DMS79 treated with DMSO at 0.1 percent for 48 hours (cell line): ENCODE data around the gene NBAS.

ENCODE experiments used
- DNase-seq: peaks from one replicate; lab custom pipeline; 2025; lab: John Stamatoyannopoulos, UW

NBAS gene

DNA sequence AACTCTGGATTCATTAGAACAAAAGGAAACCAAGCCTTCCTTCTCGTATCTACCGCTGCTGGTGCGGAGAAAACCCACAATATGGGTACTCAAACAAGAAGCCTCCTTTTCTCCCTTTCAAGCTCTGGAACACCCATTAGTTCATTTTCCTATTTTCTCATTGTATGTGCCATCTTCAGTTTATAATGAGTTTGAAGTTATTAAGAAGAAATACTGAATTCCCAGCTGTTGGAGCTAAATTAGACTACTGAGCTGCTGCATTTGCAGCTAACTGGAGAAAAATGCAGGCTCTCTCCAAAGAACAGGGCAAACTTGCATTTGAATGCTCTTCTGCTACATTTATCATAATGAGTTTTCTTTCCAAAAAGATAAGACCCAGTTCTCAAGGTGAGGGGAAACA is 398.5 kb downstream of the NBAS start:
- DNase-seq: no peak

DNA sequence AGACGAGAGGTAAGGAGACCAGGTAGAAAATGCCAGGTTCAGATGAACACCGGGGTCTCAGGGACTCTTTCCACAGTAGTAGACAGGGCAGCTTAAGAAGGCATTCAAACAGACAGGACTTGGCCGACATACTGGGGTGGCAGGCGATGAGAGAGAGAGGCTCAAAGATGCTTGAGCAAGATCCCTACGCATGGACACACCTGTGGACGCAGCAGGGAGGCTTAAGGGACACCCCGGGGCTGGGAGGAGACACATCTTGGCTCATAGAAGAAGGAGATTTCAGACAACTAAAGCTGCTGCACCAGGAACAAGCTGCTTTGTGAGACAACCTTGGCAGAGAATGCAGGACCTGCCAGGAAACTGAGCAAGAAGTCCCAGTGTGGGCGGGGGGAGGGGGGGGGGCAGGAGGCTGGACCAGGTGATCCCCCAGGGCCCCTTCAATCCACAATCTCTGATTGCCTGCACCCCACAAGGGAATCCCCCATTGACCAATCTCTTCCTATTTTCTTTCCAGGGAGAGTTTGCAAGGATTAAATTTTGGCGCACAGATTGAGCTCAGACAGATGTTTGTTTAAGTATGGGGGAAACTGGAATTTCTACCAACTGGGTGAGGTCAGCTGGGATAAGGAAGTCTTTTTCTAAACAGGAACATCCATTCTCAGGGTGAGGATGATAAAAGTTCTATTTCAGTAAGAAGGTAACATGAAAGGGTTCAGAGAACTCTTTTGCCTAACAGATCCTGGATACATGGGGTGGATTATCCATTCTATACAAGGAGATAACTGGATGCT is 400.7 kb downstream of the NBAS start:
- DNase-seq: no peak

DNA sequence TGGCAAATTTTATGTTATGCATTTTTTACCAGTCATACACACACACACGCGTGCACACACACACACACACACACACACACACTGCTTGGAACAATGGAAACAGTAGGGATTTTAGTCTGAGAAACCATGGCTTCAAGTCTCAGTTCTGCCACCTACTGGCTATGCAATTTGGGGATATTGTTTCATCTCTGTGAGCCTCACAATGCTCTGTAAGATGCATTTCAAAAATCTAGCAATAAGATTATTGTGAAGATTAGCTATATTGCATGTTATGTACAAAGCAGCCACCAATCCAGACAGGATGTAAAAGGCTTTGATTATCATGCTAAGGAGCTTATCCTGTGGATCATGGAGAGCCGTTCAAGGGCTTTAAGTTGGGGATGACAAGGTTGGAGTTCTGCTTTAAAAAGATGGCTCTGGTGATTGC is 401.4 kb downstream of the NBAS start:
- no peak for DNase-seq

DNA sequence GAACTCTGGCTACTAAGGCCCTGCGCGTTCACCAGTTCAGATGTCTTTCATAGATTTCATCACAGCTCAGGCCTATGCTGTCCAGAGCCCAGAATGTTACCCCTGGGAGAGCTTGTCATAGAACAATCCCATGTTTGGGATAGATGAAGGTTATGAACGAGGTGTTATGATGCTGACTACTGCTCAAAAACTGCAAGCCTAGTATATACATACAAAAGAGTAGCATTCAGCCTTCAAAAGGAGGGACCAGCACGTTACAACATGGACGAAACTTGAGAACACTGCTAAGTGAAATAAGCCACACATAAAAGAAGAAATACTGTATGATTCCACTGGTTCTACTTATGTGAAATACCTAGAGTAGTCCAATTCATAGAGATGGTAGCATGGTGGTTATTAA is 401.9 kb downstream of the NBAS start:
- DNase-seq: no peak

DNA sequence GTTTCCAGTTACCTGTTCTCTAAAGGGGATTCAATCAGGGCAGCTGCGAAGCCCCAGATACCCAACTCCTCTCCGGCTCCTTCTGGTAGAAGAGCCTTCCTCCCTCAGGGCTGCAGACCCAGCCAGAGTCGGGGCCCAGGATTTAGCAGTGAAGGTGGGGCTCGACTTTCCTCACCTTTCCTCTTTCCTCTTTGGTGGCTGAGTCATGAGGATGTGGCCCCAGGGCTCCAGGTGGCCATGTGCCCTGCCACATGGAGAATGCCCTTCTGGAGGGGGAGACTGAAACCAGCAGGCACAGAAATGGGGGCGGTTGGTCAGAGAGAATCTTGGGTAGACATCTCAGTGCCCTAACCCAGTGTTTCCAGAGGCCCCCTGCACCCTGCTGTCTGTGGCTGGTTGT is 402.6 kb downstream of the NBAS start:
- no peak for DNase-seq

DNA sequence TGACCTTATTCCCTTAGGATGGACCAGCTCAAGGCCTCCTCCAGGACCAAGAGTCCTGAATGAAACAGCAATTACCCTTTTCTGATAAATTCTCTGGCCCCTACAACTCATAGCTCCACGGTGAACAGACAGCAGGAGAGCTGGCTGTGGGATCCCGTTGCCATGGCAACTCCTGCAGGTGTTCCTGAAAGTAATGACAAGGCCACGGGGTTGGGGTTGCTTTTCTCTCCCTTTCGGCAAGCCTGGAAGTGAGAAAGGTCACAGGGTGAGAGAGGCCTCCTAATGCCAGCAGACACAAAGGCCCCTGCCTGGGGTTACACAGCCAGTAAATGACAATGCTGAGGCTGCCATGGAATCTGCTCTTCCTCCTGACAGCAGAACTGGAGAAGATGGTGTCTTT is 403.0 kb downstream of the NBAS start:
- DNase-seq: peak; percentile 37

DNA sequence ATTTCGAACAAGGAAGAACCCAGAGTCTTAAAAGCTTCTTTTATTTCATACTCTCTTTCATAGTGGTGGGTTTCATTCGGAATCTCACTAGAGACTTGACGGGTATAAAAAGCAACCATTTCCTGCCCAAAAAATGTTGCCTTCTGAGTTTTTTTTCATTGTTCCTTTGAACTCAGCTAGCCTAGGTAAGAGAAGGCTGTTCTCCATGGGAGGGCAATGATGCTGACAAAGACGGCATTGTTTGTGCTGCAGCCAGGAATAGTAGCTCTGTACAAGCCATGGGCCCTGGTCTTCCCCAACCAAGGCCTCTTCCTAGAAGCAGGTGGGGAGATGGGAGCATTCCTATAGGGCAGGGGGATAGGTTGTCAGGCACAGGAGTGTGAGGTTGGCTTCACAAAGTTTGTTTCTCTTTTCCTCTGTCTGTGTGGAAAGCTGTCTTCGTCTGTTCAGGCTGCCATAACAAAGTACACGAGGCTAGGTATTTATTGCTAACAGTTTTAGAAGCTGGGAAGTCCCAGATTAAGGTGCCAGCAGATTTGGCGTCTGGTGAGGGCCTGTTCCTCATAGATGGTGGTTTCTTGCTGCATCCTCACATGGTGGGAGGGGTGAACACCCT is 405.1 kb downstream of the NBAS start:
- DNase-seq: no peak

DNA sequence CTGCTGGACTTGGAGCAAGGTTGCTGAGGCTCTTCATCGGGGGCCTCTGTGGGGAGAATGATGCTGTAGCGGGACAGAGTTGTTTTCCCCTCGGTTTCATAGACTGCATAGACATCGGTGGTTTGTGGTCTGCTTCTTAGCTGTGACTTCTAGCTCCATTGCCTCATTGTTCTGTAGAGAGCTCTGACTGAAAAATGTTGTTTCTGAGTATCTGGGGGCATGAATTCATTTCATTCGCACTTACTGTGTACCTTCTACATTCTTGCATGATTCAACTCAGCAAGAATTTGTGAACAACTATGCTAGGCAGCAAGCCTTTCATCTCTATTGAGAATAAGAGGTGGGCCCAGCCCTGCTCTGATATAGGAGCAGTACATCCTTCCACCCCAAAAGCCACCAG is 406.8 kb downstream of the NBAS start:
- no peak for DNase-seq

DNA sequence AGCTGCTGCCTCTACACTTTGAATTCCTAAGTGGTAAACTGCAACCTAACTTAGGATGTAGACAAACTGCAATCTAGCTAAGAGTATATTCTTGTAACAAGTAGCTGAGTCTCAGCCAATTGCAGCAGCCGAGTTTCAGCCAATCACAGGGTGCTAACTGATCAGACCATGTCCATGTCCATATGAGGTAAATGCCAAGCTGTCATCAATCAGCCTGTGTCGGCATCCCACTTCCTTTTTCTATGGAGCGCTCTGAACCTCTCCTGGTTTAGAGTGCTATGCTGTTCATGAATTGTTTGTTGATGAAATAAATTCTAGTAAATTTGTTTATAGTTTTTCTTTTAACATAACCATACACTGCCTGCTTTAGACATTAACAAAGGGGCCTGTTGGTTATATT is 408.8 kb downstream of the NBAS start:
- no peak for DNase-seq

DNA sequence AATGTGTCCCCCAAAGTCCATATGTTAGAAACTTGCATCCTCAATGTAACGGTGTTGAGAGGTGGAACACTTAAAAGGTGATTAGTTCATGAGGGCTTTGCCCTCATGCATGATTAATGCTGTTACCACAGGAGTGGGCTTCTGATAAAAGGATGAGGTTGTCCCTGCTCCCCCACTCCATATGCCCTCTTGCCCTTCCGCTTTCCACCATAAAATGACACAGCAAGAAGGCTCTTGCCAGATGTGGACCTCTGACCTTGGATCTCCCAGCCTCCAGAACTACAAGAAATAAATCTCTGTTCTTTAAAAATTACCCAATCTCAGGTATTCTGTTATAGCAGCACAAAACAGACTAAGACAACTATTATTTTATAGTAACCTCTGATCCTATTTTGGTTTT is 412.1 kb downstream of the NBAS start:
- no peak for DNase-seq

DNA sequence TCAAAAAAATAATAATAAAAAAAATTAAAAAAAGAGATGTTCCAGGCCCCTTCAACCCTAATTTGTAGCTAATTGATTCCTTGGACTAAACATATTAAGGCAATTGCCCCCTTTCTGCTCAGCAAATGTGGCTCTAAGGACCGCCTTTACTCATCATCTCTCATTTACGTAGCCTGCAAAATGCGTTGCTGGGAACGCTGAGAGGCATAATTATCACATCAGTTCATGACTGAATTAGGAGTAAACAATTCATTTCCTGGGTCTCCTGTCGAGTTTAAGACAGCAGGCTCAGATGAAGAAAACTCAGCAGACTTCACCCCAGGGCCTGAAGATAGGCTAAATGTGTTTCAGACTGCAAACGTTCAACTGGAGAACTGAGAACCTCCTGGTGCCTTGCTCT is 413.5 kb downstream of the NBAS start:
- no peak for DNase-seq

DNA sequence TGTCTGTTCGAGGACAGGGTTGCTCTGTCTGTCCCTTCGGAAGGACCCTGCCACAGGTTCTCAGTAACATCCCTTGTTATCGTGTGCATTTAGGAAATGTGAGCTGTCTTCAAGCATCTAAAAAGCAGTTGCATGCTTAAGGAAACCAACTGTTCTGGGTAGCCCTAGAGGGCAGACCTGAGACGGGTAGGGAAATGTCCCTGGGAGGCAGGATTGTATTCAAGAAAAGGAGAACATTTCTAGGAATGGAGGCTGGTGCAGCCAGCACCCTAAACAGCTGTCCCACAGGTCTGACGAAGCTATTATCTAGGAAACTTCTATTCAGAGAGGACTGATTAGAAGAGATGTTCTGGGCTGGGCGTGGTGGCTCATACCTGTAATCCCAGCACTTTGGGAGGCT is 414.2 kb downstream of the NBAS start:
- DNase-seq: no peak

DNA sequence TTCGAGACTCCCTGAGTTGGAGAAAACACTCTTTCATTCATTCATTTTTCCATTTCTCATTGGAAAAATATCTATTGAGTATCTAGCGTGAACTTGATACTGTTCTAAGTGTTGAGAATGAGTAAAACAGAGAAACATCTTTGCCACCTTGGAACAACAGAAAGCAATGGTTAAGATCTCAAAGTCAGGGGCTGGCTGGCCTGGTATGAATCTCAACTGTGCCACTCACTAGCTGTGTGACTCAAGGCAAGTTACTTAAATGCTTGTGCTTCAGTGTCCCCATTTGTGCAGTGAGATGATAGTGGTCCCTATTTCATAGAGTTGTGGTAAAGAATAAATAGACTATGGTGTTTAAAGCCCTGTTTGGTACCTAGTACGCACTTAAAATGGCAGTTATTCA is 415.2 kb downstream of the NBAS start:
- DNase-seq: no peak

DNA sequence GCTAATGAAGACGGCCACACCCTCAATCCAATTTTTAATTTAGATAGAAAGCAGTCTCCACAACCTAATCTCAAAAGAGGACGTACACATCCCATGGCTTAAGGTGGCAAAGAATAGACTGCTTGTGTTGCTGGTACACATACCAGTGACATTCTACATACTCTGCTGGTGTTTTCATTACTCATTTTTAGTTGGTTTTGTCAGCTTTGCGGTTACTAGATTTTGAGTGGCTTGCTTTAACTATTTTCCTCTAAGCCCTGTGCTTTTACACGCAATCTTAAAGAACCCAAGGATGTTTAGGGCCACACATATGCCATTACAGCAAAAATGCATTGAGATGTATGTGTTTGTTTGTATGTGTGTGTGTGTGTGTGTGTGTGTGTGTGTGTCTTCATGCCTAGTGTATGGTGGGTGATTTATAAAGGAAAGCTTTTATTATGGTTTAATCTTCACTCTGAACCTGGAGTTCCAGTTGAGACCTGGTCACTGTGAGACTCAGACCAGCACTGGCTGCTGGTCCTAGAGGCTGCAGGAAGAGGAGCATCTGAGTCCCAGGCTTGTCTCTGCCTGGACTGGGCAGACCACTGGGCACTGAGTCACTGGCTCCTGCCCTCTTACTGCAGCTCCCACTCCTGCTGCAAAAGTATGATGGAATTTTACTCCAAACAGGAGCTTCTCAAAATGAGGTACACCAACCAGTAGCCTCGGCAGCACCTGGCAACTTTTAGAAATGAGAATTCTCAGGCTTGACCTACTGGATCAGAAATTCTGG is 415.9 kb downstream of the NBAS start:
- DNase-seq: no peak

DNA sequence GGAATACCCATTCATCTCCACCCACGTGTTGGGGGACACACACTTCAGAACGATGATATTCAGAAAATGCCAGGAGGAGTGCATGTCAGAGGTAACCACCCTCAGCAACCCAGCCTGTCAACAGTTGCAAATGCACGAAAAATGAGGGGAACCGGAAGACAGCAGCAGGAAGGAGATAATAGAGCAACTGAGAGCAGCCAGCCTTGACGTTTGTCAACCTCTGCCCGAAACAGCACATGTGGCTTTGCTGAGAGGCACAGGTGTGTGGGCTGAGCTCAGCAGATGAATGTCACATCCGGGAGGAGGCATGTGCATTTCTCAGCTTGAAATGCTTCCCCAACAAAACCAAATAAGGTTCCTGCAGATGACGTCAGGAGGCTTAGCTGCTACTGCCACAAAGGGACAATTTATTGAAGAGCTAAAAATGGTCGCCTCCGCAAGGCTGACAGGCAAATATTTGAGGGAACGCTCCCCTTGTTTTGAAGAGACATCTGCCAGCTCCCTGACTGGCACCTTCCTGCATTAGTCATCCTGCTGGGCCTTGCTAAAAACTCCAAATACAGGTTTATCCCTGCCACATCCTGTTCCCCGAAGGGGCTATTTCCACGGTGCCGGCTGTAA is 419.0 kb downstream of the NBAS start:
- no peak for DNase-seq

DNA sequence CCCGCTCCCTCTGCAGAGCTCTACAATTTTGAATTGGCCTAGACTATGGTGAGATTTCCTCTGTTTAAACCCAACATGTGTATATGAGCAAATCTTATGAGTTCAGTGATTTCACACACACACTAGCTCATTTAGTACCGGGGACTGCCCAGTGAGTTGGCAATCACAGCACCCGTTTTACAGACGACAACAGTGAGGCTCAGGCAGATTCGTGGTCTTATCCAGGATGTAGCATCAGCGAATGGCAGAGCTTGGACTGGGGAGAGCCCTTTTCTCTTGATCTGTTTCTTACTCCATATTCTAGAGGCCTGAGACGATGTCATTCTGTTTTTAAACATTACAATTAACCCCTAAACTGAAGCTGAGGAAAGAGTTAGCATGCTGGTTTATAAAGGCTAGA is 419.9 kb downstream of the NBAS start:
- no peak for DNase-seq

DNA sequence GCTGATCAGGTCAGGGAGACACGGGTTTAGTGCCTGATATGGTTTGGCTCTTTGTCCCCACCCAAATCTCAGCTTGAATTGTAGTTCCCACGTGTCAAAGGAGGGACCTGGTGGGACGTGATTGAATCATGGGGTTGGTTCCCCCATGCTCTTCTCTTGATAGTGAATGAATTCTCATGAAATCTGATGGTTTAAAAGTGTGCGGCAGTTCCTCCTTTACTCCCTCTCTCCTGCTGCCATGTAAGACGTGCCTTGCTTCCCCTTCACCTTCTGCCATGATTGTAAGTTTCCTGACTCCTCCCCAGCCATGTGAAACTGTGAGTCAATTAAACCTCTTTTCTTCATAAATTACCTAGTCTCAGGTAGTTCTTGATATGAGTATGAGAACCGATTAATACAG is 424.5 kb downstream of the NBAS start:
- no peak for DNase-seq

DNA sequence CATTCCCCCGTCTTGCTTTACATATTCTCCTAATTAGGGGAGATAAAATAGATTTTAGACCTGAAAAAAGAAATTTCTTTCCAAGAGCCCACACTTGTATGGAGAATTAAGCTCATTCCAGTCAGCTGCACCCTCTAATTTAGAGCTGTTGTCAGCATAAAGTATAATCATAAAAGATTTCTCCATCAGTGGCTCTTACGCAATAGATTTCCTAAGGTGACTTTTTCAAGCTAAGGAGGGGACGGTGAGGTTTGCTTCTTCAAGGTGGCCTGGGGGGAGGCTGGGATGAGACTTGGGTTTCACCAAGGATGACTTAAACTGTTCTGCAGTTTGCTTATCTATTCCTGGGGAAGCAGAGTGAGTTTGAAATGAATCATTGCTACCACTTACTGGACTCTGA is 426.2 kb downstream of the NBAS start:
- no peak for DNase-seq

DNA sequence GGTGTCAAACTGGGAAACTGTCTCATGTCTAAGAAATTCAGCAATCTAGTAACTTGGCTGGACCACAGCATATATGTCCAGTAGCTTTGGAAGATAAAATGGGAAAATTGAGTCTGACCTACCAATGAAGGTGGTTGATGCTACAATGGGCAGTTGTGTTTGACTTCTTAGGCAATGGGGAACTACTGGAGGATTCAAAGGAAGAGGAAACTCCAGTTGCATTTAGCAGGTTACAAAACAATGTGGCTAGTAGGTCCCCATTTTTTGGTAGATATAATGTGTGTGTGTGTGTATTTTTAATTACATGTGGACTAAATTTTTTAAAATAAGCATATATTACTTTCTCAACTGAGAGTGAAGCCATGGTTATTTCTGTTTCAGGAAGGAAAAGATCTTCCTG is 427.7 kb downstream of the NBAS start:
- no peak for DNase-seq

DNA sequence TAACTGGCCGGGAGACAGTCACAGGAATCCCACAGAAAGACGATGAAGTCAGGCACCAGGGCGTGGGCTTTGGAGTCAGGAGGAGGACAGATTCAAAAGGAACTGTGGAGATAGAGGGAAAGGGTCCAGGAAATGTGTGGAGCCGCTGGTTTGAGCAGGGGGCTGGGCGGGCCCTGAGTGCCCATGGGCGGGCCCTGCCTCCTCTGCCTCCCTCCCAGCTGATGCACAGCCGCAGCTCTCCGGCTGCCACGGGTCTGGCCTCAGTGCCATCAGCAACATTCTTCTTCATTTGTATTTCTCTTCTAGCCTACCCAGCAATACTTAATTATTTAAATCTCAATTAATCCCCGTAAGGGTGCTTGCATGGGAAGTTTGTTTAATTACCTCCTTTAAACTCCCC is 432.3 kb downstream of the NBAS start:
- no peak for DNase-seq

DNA sequence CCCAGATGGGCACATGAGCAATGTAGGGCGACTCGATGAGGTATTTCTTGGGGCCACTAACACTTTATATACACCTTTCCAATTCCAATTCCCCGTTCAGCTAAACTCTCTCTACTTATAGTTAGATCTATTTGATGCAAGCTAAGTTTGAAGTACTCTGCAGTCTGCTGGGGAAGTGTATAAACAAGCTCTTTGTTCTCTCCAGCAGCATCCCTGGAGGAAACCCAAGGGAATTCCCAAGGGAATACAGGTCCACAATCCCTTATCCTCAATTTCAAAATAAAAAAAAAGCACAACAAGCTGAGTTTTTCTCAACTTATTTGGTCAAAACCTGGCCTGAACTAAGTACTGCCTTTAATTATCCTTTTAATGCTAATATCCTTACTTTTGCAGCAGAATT is 433.3 kb downstream of the NBAS start:
- DNase-seq: no peak

DNA sequence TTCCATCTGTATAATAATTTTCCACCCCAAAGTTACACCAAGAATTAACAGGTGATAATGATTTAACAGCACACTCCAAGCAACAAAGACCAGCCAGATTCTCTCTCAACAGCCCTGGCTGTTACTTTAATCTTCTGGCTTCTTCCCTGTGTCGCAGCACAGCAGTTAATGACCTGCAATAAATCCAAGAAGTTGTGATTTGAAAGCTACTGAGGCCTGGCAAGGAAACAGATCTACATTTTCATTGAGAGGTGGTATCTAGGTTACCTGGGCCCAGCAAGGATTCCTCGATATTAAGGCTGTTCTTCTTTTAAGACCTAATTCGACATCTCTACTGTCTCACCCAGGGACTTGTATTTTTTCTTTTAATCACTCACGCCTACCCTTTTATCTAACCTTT is 433.8 kb downstream of the NBAS start:
- DNase-seq: no peak

DNA sequence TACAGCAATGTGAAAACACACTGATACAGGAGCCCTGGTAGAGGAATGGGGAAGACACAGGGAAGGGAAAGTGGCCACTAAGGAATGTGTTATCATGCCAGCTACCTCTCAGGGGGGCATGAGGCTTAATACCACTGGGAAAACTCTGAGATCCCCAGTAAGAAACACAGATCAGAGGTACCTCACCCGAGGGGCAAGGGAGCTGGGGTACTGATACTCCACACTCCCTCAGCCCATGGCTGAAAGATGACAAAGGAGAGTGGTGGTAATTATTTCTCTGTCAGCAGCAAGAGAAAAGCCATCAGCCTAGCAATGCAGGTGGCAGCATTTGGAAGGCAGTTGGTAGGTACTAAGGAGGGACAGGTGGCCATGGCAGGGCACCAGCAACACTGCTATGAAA is 434.8 kb downstream of the NBAS start:
- no peak for DNase-seq
